GM13977 (cell line): ENCODE results near the gene AFM.

ENCODE experiments used
- DNase-seq: peaks from one replicate; pipeline ENCODE4 v3.0.0; 2012; ENCODE audit warnings: low spot score
- CTCF ChIP-seq: IDR thresholded peaks from 2 replicates; pipeline ENCODE4 v1.5.1; 2012; ENCODE audit warnings: mild to moderate bottlenecking, control low read depth; ENCODE audit not compliant: insufficient read depth; ENCODE audit errors: extremely low read depth, missing control alignments
- in situ Hi-C: fragments of 300-500 bp; cut with MboI; formaldehyde crosslinking; loops from one replicate; pipeline ENCODE4 v1.12.0; 2022; ENCODE audit warnings: low sequenced_read_pairs, low pct_unique_long_range_greater_than_20kb, mixed read lengths, inconsistent platforms; ENCODE audit not compliant: unreplicated experiment

Gene AFM

GRCh38 chr4:73440653-73441052, 40.9 kb upstream of the AFM start:
- no peak for DNase-seq
- in situ Hi-C loops: no loop called here
- no peak for TF ChIP-seq CTCF

GRCh38 chr4:73442275-73442674, 39.3 kb upstream of the AFM start:
- in situ Hi-C loops: no loop called here
- no peak for DNase-seq
- no peak for TF ChIP-seq CTCF

GRCh38 chr4:73443224-73443623, 38.3 kb upstream of the AFM start:
- DNase-seq: no peak
- in situ Hi-C loops: no loop called here
- TF ChIP-seq CTCF: no peak

GRCh38 chr4:73445383-73446335, 35.9 kb upstream of the AFM start:
- no peak for TF ChIP-seq CTCF
- no peak for DNase-seq
- in situ Hi-C loops: no loop called here

GRCh38 chr4:73446336-73446938, 35.1 kb upstream of the AFM start:
- in situ Hi-C loops: no loop called here
- DNase-seq: peak; percentile 59
- peak; percentile 86 for TF ChIP-seq CTCF

- in situ Hi-C loops: no loop called here
Observed at GRCh38 chr4:73447671-73448070, 33.9 kb upstream of the AFM start.

More at GRCh38 chr4:73447671-73448070, 33.9 kb upstream of the AFM start:
- TF ChIP-seq CTCF: no peak
- no peak for DNase-seq
